GM12873 (cell line): Measurements from ENCODE around the gene MPHOSPH6.

Experiments used
- CTCF ChIP-seq: IDR thresholded peaks from 2 replicates; pipeline ENCODE4 v1.5.1; 2012; ENCODE audit warnings: low read depth, mild to moderate bottlenecking, moderate library complexity, low read length, control low read depth; ENCODE audit not compliant: insufficient read depth; ENCODE audit errors: missing control alignments

Gene MPHOSPH6

GRCh38 chr16:82167670-82168069 is 2.4 kb downstream of the MPHOSPH6 start:
- TF ChIP-seq CTCF, result no peak

- no peak for TF ChIP-seq CTCF
Measured at GRCh38 chr16:82160226-82160625, 9.8 kb downstream of the MPHOSPH6 start.

- no peak for TF ChIP-seq CTCF
Measured at GRCh38 chr16:82157836-82158235, 12.2 kb downstream of the MPHOSPH6 start.

- TF ChIP-seq CTCF, result no peak
Measured at GRCh38 chr16:82157534-82157812, 12.6 kb downstream of the MPHOSPH6 start.

GRCh38 chr16:82156761-82157533 is 13.1 kb downstream of the MPHOSPH6 start:
- TF ChIP-seq CTCF, result no peak

GRCh38 chr16:82152641-82153112 is 17.3 kb downstream of the MPHOSPH6 start:
- no peak for TF ChIP-seq CTCF

- TF ChIP-seq CTCF, result no peak
Measured at GRCh38 chr16:82152196-82152595, 17.8 kb downstream of the MPHOSPH6 start.
